HepG2 (cell line): Measurements from ENCODE around the gene ICE2. TPM values are rescaled to one million over a fixed set of nuclear protein-coding genes. Genes with fewer than 3 reads are reported as not detected.

Experiments
- ATAC-seq: fragments of 200-7000 bp; cut with Tn5 transposase; 3 replicates; pipeline ENCODE4 v1.9.1; 2020; ENCODE audit warnings: mild to moderate bottlenecking, moderate library complexity
- BruUV-seq: library from RNA; stranded (reverse); fragments of 400-500 nt; replicated peaks from 2 replicates; lab custom pipeline; 2021; lab: Mats Ljungman, UMichigan
- CTCF ChIA-PET: fragments of 300-600 bp; formaldehyde crosslinking; extraction: SDS; loops from one replicate; lab custom pipeline; 2021; ENCODE audit warnings: low total read pairs, inconsistent platforms, low intra/inter-chr PET ratio; lab: Yijun Ruan, JAX
- POLR2A ChIA-PET: fragments of 350-600 bp; sonication (Branson Sonifier 250); formaldehyde crosslinking; loops from one replicate; lab custom pipeline; 2020; ENCODE audit warnings: antibody characterized with exemption, inconsistent platforms; lab: Yijun Ruan, JAX
- DNase-seq: peaks from one replicate; pipeline ENCODE4 v3.0.0-alpha.2; 2015; ENCODE audit warnings: low spot score
- FAIRE-seq: peaks from 3 replicates; lab custom pipeline; 2011; peaks lifted over from hg19 to GRCh38; lab: Jason Lieb, UNC
- H2AFZ ChIP-seq: one replicate; pipeline ENCODE4 v1.6.1; 2011; ENCODE audit warnings: low read length, inconsistent platforms
- H3K27ac ChIP-seq: fragments of 300-600 bp; 3 replicates; pipeline ENCODE4 v1.8.0; 2011; ENCODE audit warnings: mixed run types, mild to moderate bottlenecking, mixed read lengths, low read length, inconsistent platforms; ENCODE audit not compliant: insufficient read depth; ENCODE audit errors: extremely low read length
- H3K27me3 ChIP-seq, 2 experiments: fragments of 200-600 bp in 1 of 2; 2 replicates in 1 of 2; 3 replicates in 1 of 2; pipeline versions ENCODE4 v1.6.0 to v1.8.0; 2011; ENCODE audit warnings: low read length in 2 of 2, mild to moderate bottlenecking in 2 of 2, moderate library complexity in 2 of 2, inconsistent platforms in 1 of 2; ENCODE audit not compliant: insufficient read depth in 2 of 2, control insufficient read depth in 1 of 2
- H3K36me3 ChIP-seq, 2 experiments: fragments of 200-600 bp in 1 of 2; replicated peaks in 1 of 2; 2 replicates in 1 of 2; 3 replicates in 1 of 2; pipeline versions ENCODE4 v1.5.1 to v1.8.0; 2011; ENCODE audit warnings: low read length in 2 of 2, inconsistent platforms in 1 of 2; ENCODE audit not compliant: insufficient read depth in 2 of 2, control insufficient read depth in 1 of 2
- H3K4me1 ChIP-seq: 2 replicates; pipeline ENCODE4 v1.5.1; 2012; ENCODE audit warnings: low read length, inconsistent platforms; ENCODE audit not compliant: insufficient read depth
- H3K4me2 ChIP-seq: 2 replicates; pipeline ENCODE4 v1.6.0; 2011; ENCODE audit warnings: low read depth, low read length, inconsistent platforms
- H3K4me3 ChIP-seq, 3 experiments: fragments of 200-600 bp in 1 of 3; sonication (generic), shearing (Covaris generic) in 1 of 3; replicated peaks in 1 of 3; 2 replicates each; pipeline ENCODE4 v1.5.1; 2011 to 2016; ENCODE audit warnings: low read length in 3 of 3, inconsistent platforms in 2 of 3, low read depth in 2 of 3, mild to moderate bottlenecking in 2 of 3, control low read depth in 1 of 3, mixed read lengths in 1 of 3; ENCODE audit not compliant: insufficient read depth in 1 of 3
- H3K79me2 ChIP-seq: one replicate; pipeline ENCODE4 v1.6.1; 2011; ENCODE audit warnings: low read length, inconsistent platforms; ENCODE audit not compliant: insufficient read depth
- H3K9ac ChIP-seq: 2 replicates; pipeline ENCODE4 v1.6.0; 2011; ENCODE audit warnings: mild to moderate bottlenecking, low read depth, low read length, inconsistent platforms; ENCODE audit not compliant: insufficient read depth
- H3K9me3 ChIP-seq: 2 replicates; pipeline ENCODE4 v1.5.1; 2012; ENCODE audit warnings: mild to moderate bottlenecking, low read length
- H4K20me1 ChIP-seq: 2 replicates; pipeline ENCODE4 v1.6.0; 2011; ENCODE audit warnings: inconsistent platforms, mild to moderate bottlenecking, low read length, moderate library complexity; ENCODE audit not compliant: insufficient read depth
- ARID3A ChIP-seq: IDR thresholded peaks from 2 replicates; pipeline ENCODE4 v1.6.1; 2012; ENCODE audit warnings: low read depth, low read length, improper control_type of control experiment
- ARID5B ChIP-seq: IDR thresholded peaks from 2 replicates; pipeline ENCODE4 v1.4.0; 2020; ENCODE audit warnings: mild to moderate bottlenecking, missing genetic modification reagents
- BCL6 ChIP-seq: IDR thresholded peaks from 2 replicates; pipeline ENCODE4 v1.6.1; 2016; ENCODE audit warnings: missing genetic modification reagents, missing compliant biosample characterization
- GMEB1 ChIP-seq: sonication (generic); formaldehyde crosslinking; IDR thresholded peaks from 2 replicates; pipeline ENCODE4 v1.5.1; 2020; ENCODE audit warnings: missing genetic modification reagents, mild to moderate bottlenecking, borderline replicate concordance
- HNF4A ChIP-seq: sonication (generic); formaldehyde crosslinking; IDR thresholded peaks from 2 replicates; pipeline ENCODE4 v1.4.0; 2020; ENCODE audit warnings: missing genetic modification reagents
- HNF4G ChIP-seq, 2 experiments: sonication (generic) in 1 of 2; formaldehyde crosslinking in 1 of 2; IDR thresholded peaks; 2 replicates each; pipeline versions ENCODE4 v1.4.0 to v1.6.1; 2011 to 2020; ENCODE audit warnings: borderline replicate concordance in 2 of 2, low read depth in 2 of 2, mild to moderate bottlenecking in 2 of 2, low read length in 1 of 2, missing genetic modification reagents in 1 of 2, moderate library complexity in 1 of 2
- NFE2 ChIP-seq: sonication (generic); formaldehyde crosslinking; IDR thresholded peaks from 2 replicates; pipeline ENCODE4 v1.4.0; 2020; ENCODE audit warnings: missing genetic modification reagents
- POLR2A ChIP-seq, 2 experiments: IDR thresholded peaks; 2 replicates each; pipeline ENCODE4 v1.6.1; 2011; ENCODE audit warnings: low read depth in 2 of 2, low read length in 2 of 2, mild to moderate bottlenecking in 1 of 2, moderate library complexity in 1 of 2; ENCODE audit not compliant: insufficient read depth in 1 of 2
- PPARG ChIP-seq: conservative IDR thresholded peaks from 2 replicates; pipeline ENCODE4 v1.6.1; 2016; ENCODE audit warnings: missing biosample characterization, missing genetic modification reagents
- RXRB ChIP-seq: IDR thresholded peaks from 2 replicates; pipeline ENCODE4 v1.6.1; 2016; ENCODE audit warnings: borderline replicate concordance, missing genetic modification reagents, missing compliant biosample characterization
- SOX13 ChIP-seq, 3 experiments: fragments of 450-650 bp in 1 of 3; sonication (generic) in 1 of 3; formaldehyde crosslinking in 1 of 3; IDR thresholded peaks in 2 of 3; conservative IDR thresholded peaks in 1 of 3; 2 replicates each; pipeline versions ENCODE4 v1.5.0 to v1.6.1; 2016 to 2020; ENCODE audit warnings: antibody characterized with exemption in 1 of 3, mild to moderate bottlenecking in 1 of 3, missing compliant biosample characterization in 1 of 3, missing genetic modification reagents in 1 of 3, moderate library complexity in 1 of 3
- TEAD3 ChIP-seq: optimal IDR thresholded peaks from 2 replicates; pipeline ENCODE3; 2016; ENCODE audit warnings: borderline replicate concordance
- ZFP62 ChIP-seq: sonication (generic); formaldehyde crosslinking; IDR thresholded peaks from 2 replicates; pipeline ENCODE4 v1.4.0; 2020; ENCODE audit warnings: missing genetic modification reagents
- WGBS: methylation state at CpG from one replicate; pipeline ENCODE4 v1.1.6; 2017; ENCODE audit warnings: low lambda C conversion rate; 5-methylcytosine and 5-hydroxymethylcytosine counted together
- in situ Hi-C: cut with HindIII; loops from 2 replicates; pipeline ENCODE4 v1.10.0; 2017; ENCODE audit warnings: low pct_unique_long_range_greater_than_20kb; ENCODE audit not compliant: extremely low pct_ligation_motif_present
- intact Hi-C: fragments of 100-400 bp; cut with micrococcal nuclease; formaldehyde crosslinking; loops from one replicate; pipeline ENCODE4 v1.10.0; 2022; ENCODE audit not compliant: unreplicated experiment
- polyA plus RNA-seq, 8 experiments: library from polyadenylated mRNA; depleted of rRNA in 3 of 8; stranded (reverse) in 7 of 8; unstranded in 1 of 8; fragments of >200 nt; fragmentation: Illumina TruSeq in 4 of 8; extraction: Trizol in 4 of 8; gene quantifications; 2 replicates each; pipeline versions ENCODE4 v1.2.1 to v1.2.3, GENCODE V29; 2011 to 2016; ENCODE audit warnings: low read depth in 4 of 8, missing spikeins in 1 of 8, mixed read lengths in 1 of 8; ENCODE audit not compliant: insufficient read depth in 1 of 8
- total RNA-seq, 5 experiments: library from RNA; depleted of rRNA; stranded (reverse); fragments of >200 nt; fragmentation: Illumina TruSeq; extraction: Trizol; gene quantifications; 2 replicates each; pipeline ENCODE4 v1.2.3, GENCODE V29; 2016; ENCODE audit warnings: low read depth in 1 of 5

ICE2 gene
- total and polyA plus RNA-seq, 2 of the 13 experiments (the other 11 are each of a cell fraction or from before 2014, with no cell fraction given), result 24.8 to 26.4 TPM

GRCh38 chr15:60476713-60477112 lies 2.2 kb downstream of the ICE2 start:
- H3K4me2 ChIP-seq, result peak overlapping the region; percentile 99
- ChIA-PET CTCF (no interaction called here), POLR2A (interaction anchor here (1.9 to 2.3 kb wide), 2 partner anchors 84 to 102 kb away, joined by 8 to 12 read pairs; no protein-coding TSS in a partner anchor)
- BruUV-seq, result no TSS peak
- ATAC-seq, result no peak
- no peaks in the 10 kb centered on the region for H4K20me1 ChIP-seq
- no peaks in the 10 kb centered on the region for H3K9me3 ChIP-seq
- intact Hi-C loops, result loop anchor here (5.0 kb wide), 1 partner anchor 84 kb away; no protein-coding TSS in a partner anchor
- peak overlapping the region; percentile 14 for H3K27ac ChIP-seq
- DNase-seq, result peak; percentile 71
- peaks cover 0 to 23% of the 10 kb centered on the region in 2 experiments; a peak in 3 of 5 replicates for H3K36me3 ChIP-seq
- in situ Hi-C loops, result no loop called here
- peaks cover 43% of the 10 kb centered on the region for H3K4me1 ChIP-seq
- H3K27me3 ChIP-seq, result no peaks in the 10 kb centered on the region; a peak in 1 of 5 replicates
- no peak overlapping the region for H3K9ac ChIP-seq
- H2AFZ ChIP-seq, result no peak overlapping the region
- 19% methylated on average over 3 of the region's 3 CpGs for WGBS
- H3K79me2 ChIP-seq, result peaks cover 32% of the 10 kb centered on the region
- TF ChIP-seq PPARG (CRISPR knock-in tag) (peak; percentile 57; the same call in 1 of the 2 replicates), ZFP62 (CRISPR knock-in tag) (no peak), ARID3A (peak; percentile 54; the same call in 1 of the 2 replicates), RXRB (peak; percentile 33; the same call in 1 of the 2 replicates), ARID5B (CRISPR knock-in tag) (0 out of 2 replicates have a peak, but pooled peaks have one; percentile 10), SOX13 (IDR thresholded peaks at IDR 0.05) (no peak), SOX13 (CRISPR knock-in tag; conservative IDR thresholded peaks at IDR 0.05 in 1 of 2, IDR thresholded peaks at IDR 0.05 in 1 of 2) (0 out of 4 replicates have a peak, but pooled peaks of 1 of the 2 experiments have one; percentile 36), POLR2A (IDR thresholded peaks at IDR 0.05; ENCODE audit: insufficient read depth in 1 of 2, low read depth in 2 of 2, low read length in 2 of 2) (0 out of 4 replicates have a peak, but pooled peaks of 1 of the 2 experiments have one; percentile 31), HNF4G (IDR thresholded peaks at IDR 0.05; ENCODE audit: borderline replicate concordance, low read depth, low read length) (peak; percentile 26; the same call in 1 of the 2 replicates), HNF4G (CRISPR knock-in tag; IDR thresholded peaks at IDR 0.05; ENCODE audit: borderline replicate concordance, low read depth) (no peak), GMEB1 (CRISPR knock-in tag) (no peak), BCL6 (peak; percentile 21; the same call in 1 of the 2 replicates), HNF4A (CRISPR knock-in tag) (0 out of 2 replicates have a peak, but pooled peaks have one; percentile 16), TEAD3 (peak; percentile 57), NFE2 (CRISPR knock-in tag) (no peak)
- H3K4me3 ChIP-seq, result peak overlapping the region in 2 of 3 experiments; percentile 90 to 94; a peak in 2 of 6 replicates
- no peak for FAIRE-seq
